Fibroblast of the conjunctiva (primary cell): Measurements from ENCODE around the gene TRDMT1.

Experiments used
- DNase-seq: peaks from one replicate; pipeline ENCODE4 v3.0.0-alpha.2; 2010; ENCODE audit warnings: low read depth

Gene TRDMT1

GRCh38 chr10:17200912-17201793 is at the start of gene TRDMT1:
TSS of gene TRDMT1 (minus strand) at chr10:17201672. CDS start at chr10:17201634, 38 bp downstream.
- DNase-seq = peak; percentile 89

GRCh38 chr10:17250736-17251135 is 49.3 kb upstream of the TRDMT1 start:
- no peak for DNase-seq

GRCh38 chr10:17249820-17250219 is 48.3 kb upstream of the TRDMT1 start:
- no peak for DNase-seq

- no peak for DNase-seq
These were observed 47.5 kb upstream of the TRDMT1 start for GRCh38 chr10:17248964-17249363.

- no peak for DNase-seq
These were observed 45.7 kb upstream of the TRDMT1 start for GRCh38 chr10:17247210-17247609.

GRCh38 chr10:17244700-17245365 is 43.4 kb upstream of the TRDMT1 start:
- DNase-seq = no peak

- no peak for DNase-seq
These were observed 40.3 kb upstream of the TRDMT1 start for GRCh38 chr10:17241611-17242333.

- no peak for DNase-seq
These were observed 39.1 kb upstream of the TRDMT1 start for GRCh38 chr10:17240616-17241015.

- no peak for DNase-seq
These were observed 38.6 kb upstream of the TRDMT1 start for GRCh38 chr10:17240096-17240495.

GRCh38 chr10:17239345-17240085 is 38.0 kb upstream of the TRDMT1 start:
- DNase-seq = no peak

GRCh38 chr10:17238445-17239291 is 37.2 kb upstream of the TRDMT1 start:
- peak; percentile 84 for DNase-seq

GRCh38 chr10:17237915-17238444 is 36.5 kb upstream of the TRDMT1 start:
- DNase-seq = no peak

- DNase-seq = no peak
These were observed 35.7 kb upstream of the TRDMT1 start for GRCh38 chr10:17237149-17237527.

GRCh38 chr10:17236468-17237148 is 35.1 kb upstream of the TRDMT1 start:
- no peak for DNase-seq

GRCh38 chr10:17235136-17235535 is 33.7 kb upstream of the TRDMT1 start:
- DNase-seq = no peak

- DNase-seq = no peak
These were observed 33.0 kb upstream of the TRDMT1 start for GRCh38 chr10:17234431-17234945.

GRCh38 chr10:17233286-17233991 is 32.0 kb upstream of the TRDMT1 start:
- DNase-seq = no peak

GRCh38 chr10:17232276-17232960 is 30.9 kb upstream of the TRDMT1 start:
- no peak for DNase-seq

- no peak for DNase-seq
These were observed 30.3 kb upstream of the TRDMT1 start for GRCh38 chr10:17231788-17232187.
